Epithelial cell of esophagus (primary cell): ENCODE data around the gene SPP2.
A peak's percentile ranks its signal among the peaks of the same experiment; 100 is the strongest.

ENCODE experiments used
- DNase-seq: peaks from one replicate; pipeline ENCODE4 v3.0.0; 2010; ENCODE audit warnings: low read depth
- H3K4me3 ChIP-seq: 2 replicates; pipeline ENCODE4 v1.5.1; 2011; ENCODE audit warnings: mild to moderate bottlenecking, low read length, control low read depth
- CTCF ChIP-seq: IDR thresholded peaks from 2 replicates; pipeline ENCODE4 v1.5.1; 2011; ENCODE audit warnings: low read depth, mild to moderate bottlenecking, low read length, control low read depth, inconsistent platforms; ENCODE audit not compliant: insufficient read depth; ENCODE audit errors: missing control alignments

Gene SPP2

GRCh38 chr2:234051374-234052070 is 1.0 kb downstream of the SPP2 start:
- peak; percentile 59 for DNase-seq
- no peak for TF ChIP-seq CTCF
- H3K4me3 ChIP-seq: no peak overlapping the region

GRCh38 chr2:234058881-234059280 is 8.4 kb downstream of the SPP2 start:
- no peak for DNase-seq
- H3K4me3 ChIP-seq: no peak overlapping the region
- TF ChIP-seq CTCF: no peak

GRCh38 chr2:234060236-234060635 is 9.7 kb downstream of the SPP2 start:
- no peak overlapping the region for H3K4me3 ChIP-seq
- no peak for TF ChIP-seq CTCF
- DNase-seq: no peak

GRCh38 chr2:234061624-234062257 is 11.2 kb downstream of the SPP2 start:
- DNase-seq: no peak
- TF ChIP-seq CTCF: no peak
- H3K4me3 ChIP-seq: no peak overlapping the region

DNA sequence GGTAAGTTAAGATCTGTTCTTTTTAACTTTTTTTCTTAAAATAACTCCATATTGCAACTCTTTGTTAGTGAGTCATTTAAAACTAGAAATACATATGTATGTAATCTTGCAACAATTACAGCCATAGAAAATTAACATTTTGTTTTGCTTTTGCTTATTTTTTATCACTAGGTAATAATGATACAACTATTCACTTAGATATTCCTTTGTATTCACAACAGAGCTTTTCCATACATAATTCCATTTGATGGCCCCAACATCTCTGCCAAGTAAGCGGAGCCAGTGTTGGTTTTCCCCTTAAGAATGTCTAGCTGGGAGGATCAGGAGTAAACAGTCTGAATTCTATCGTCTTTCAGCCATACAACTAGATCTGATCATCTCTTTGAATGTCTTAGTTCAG is 16.1 kb downstream of the SPP2 start:
- no peak overlapping the region for H3K4me3 ChIP-seq
- no peak for DNase-seq
- TF ChIP-seq CTCF: no peak

DNA sequence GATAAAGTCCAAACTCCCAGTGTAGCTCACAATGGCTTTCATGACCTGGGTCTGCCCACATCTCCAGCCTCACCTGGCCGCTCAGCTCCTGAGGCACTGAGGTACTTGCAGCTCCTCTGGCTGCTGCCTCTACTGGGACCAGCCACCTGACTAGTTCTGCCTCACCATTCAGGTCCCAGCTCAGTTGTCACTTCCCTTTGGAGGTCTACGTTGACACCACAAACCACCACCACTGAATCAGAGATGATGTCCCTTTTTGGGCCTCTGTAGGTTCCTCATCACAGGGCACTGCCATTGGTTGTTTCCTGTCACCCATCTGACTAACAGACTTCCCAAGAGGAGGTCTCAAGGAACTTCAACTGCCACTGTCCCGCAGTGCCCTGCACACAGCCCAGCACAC is 21.2 kb downstream of the SPP2 start:
- no peak for TF ChIP-seq CTCF
- DNase-seq: no peak
- no peak overlapping the region for H3K4me3 ChIP-seq

- TF ChIP-seq CTCF: no peak
- no peak overlapping the region for H3K4me3 ChIP-seq
- DNase-seq: no peak
These were observed 22.0 kb downstream of the SPP2 start for GRCh38 chr2:234072454-234072853.
